A549 treated with DMSO at 1 μM for 4 hours (cell line): Measurements from ENCODE around the gene HOXA5. TPM values are rescaled to one million over a fixed set of nuclear protein-coding genes. Genes with fewer than 3 reads are reported as not detected.

Experiments
- total RNA-seq: library from RNA; stranded (reverse); fragments of 200-300 nt; extraction: Qiagen RNA extraction; gene quantifications from 5 replicates; pipeline ENCODE4 v1.2.3, GENCODE V29; 2022; ENCODE audit warnings: low read depth

Gene HOXA5
- total RNA-seq, 1 experiment from 2014 or later, result 8.3 TPM

Other genes with a start within 250 kb of the HOXA5 start
- 2.3 to 4.4 TPM (median 3.6 TPM) in 5 replicates for gene HOXA1, start 47.7 kb downstream of the HOXA5 start, total RNA-seq
- 0.70 to 1.6 TPM (median 1.2 TPM) in 5 replicates for gene HOXA2, start 41.0 kb downstream of the HOXA5 start, total RNA-seq
- gene HOXA4, start 12.9 kb downstream of the HOXA5 start, total RNA-seq, result 1.3 to 3.0 TPM (median 2.8 TPM) in 5 replicates
- 0.71 to 2.5 TPM (median 1.8 TPM) in 5 replicates for gene HOXA6, start 4.1 kb upstream of the HOXA5 start, total RNA-seq
- 7.1 to 12.9 TPM (median 7.6 TPM) in 5 replicates for gene HOXA3, start 8.9 kb upstream of the HOXA5 start, total RNA-seq
- 4.4 to 5.3 TPM (median 4.9 TPM) in 5 replicates for gene HOXA7, start 13.0 kb upstream of the HOXA5 start, total RNA-seq
- 0.44 to 0.78 TPM (median 0.74 TPM) in 5 replicates for gene HOXA9, start 21.9 kb upstream of the HOXA5 start, total RNA-seq
- gene HOXA10, start 30.6 kb upstream of the HOXA5 start, total RNA-seq, result 5.8 to 8.6 TPM (median 7.4 TPM) in 5 replicates
- gene HOXA11, start 41.6 kb upstream of the HOXA5 start, total RNA-seq, result 0.63 to 1.2 TPM (median 0.79 TPM) in 5 replicates
- gene HOXA13, start 56.4 kb upstream of the HOXA5 start, total RNA-seq, result 1.6 to 2.2 TPM (median 2.0 TPM) in 5 replicates
- 0.05 to 0.06 TPM (median 0.06 TPM) in 3 of 5 replicates, not detected in the others for gene EVX1, start 99.1 kb upstream of the HOXA5 start, total RNA-seq